ENCODE data around the gene GLOD4. TPM values are rescaled to one million over a fixed set of nuclear protein-coding genes. Genes with fewer than 3 reads are reported as not detected.
"Not testable (repeated sequence)": the region's sequence is repeated elsewhere in the genome, so short reads cannot be mapped to it uniquely, and the experiment has no call there.

The GLOD4 gene, protein sequence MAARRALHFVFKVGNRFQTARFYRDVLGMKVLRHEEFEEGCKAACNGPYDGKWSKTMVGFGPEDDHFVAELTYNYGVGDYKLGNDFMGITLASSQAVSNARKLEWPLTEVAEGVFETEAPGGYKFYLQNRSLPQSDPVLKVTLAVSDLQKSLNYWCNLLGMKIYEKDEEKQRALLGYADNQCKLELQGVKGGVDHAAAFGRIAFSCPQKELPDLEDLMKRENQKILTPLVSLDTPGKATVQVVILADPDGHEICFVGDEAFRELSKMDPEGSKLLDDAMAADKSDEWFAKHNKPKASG
- total RNA-seq (2014; rRNA removed; shearing (Covaris generic)) = 81.6 and 96.4 TPM in 2 replicates

GRCh38 chr17:781805-782731 lies at the start of gene GLOD4, which contains the start of gene MRM3:
Gene GLOD4, minus strand, starts transcription at chr17:782280. Its CDS starts 25 bp downstream, at chr17:782255.
Gene MRM3, plus strand, starts transcription at chr17:782353. Its CDS starts 26 bp downstream, at chr17:782379.
- peak; percentile 95 for DNase-seq (ENCODE audit: low read depth)

DNA sequence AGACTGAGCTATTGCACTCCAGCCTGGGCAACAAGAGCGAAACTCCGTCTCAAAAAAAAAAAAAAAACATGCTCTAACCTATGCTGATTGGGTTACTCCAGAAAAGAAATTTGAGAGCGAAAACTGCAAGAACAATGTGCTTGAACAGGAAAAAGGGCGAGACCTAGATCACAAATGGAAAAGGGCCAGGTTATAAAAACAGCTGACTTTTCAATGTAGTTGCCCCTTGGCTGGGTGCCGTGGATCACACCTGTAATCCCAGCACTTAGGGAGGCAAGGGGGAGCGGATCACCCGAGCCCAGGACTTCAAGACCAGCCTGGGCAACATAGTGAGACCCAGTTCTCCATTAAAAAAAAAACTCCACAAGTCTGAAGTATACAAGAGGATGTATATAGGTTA lies 48.9 kb upstream of the GLOD4 start:
- DNase-seq (ENCODE audit: low read depth) = no peak

DNA sequence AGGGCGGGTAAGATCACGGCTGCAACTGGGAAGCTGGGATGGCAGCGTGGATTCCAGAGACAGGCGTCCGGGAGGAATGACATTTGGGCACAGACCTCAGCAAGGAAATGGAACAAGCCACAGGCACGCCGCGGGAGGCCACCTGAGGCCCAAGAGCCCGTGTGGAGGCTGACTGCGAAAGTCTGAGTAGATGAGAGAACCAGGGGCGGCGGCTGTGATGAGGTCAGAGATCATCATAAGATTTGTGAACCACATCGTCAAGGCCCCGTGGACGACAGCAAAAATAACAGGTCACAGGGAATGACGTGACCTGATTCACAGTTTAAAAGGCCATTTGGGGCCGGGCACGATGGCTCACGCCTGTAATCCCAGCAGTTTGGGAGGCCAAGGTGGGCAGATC lies 48.3 kb upstream of the GLOD4 start:
- no peak for DNase-seq (ENCODE audit: low read depth)

- not testable (repeated sequence) for DNase-seq (ENCODE audit: low read depth)
These were observed 47.5 kb upstream of the GLOD4 start for GRCh38 chr17:829614-830013.

DNA sequence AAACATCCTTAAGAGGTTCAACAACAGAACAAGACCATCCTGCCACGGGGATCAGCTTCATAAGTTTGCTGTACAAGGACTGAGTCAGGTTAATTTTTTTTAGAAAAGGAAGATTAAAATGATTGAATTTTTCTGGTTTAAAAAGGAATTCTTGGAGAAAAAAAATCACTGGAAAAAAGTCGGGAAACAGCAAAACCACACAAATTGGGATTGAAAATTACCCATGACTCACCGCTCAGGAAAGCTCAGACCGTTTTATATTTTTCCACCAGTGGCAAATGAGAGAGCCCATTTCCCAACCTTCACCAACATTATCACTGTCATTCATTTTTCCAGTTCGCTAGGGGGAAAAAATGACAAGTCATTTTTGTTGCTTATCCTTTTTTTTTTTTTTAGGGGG lies 46.7 kb upstream of the GLOD4 start:
- DNase-seq (ENCODE audit: low read depth) = no peak

DNA sequence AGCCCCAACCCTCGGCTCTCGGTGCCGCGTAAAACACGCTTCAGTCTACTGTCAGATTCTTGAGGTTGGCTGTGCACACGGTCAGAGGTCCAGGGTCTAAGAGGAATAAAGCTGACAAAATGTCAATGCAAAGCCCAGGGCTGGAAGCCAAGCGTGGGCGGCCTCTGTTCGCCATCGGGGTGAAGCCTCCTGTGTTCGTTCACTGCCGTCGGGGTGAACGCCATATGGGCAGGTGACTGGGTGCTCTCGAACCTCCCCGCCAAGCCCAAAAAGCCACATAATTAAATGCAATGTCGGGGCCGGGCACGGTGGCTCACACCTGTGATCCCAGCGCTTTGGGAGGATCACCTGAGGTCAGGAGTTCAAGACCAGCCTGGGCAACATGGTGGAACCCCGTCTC lies 44.7 kb upstream of the GLOD4 start:
- no peak for DNase-seq (ENCODE audit: low read depth)

GRCh38 chr17:825216-825615 lies 43.1 kb upstream of the GLOD4 start:
- no peak for DNase-seq (ENCODE audit: low read depth)

DNA sequence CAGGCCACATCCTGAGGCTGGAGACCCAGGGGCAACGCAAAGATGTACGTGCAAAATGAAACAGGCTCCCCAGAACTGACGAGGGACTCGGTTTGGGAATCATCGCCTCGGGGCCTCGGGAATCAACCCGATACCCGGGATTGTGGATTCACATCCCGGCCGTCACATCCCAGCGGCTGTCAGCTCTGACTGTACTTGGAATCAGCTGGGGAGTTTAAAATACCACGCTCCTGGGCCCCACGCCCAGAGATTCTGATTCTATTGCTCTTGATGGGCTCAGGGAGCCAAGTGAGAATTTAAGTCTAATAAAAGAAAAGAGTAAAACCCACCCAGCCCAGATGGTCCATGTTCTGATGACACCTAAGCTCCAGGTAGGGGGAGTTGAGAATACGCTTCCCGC lies 42.3 kb upstream of the GLOD4 start:
- DNase-seq (ENCODE audit: low read depth) = no peak

DNA sequence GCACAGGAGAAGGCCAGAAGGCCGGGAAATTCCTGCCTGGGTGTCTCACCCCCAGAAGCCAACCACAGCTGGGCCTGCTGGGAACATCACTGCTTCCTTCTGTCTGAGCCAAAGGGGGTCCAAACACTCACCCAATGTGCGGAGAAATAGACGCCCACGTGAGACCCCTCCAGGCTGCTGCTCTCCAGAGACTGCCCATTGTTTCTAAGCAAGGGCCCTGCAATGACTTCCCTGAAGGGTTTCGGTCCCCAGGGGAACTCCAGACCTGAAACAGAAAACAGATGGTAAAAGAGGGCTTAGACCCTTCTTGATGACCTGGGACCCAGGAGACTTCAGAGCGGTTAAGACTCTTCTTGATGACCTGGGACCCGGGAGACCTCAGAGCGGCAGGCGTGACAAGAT lies 41.4 kb upstream of the GLOD4 start:
- DNase-seq (ENCODE audit: low read depth) = no peak

DNA sequence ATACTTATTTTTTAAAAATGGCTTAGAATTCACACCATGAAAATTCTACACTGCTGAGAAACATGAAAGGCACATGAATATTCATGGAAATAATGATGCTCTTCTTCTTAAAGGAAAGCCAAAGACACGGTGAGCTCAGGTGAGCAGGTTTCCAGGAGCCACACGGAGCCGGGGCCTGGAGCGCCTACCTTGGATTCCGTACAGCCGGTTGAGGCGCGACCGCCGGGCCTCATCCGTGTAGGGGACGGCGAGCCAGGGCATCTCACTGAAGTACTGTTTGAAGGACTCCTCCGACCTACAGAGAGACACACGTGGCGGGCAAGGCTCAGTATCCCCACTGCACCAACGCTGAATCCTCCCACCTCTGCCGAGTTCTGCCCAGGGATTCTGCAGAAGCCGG lies 37.2 kb upstream of the GLOD4 start:
- no peak for DNase-seq (ENCODE audit: low read depth)

- no peak for DNase-seq (ENCODE audit: low read depth)
These were observed 32.3 kb upstream of the GLOD4 start for GRCh38 chr17:814371-814770.

- DNase-seq (ENCODE audit: low read depth) = no peak
These were observed 30.6 kb upstream of the GLOD4 start for GRCh38 chr17:812638-813204.

- DNase-seq (ENCODE audit: low read depth) = no peak
These were observed 29.1 kb upstream of the GLOD4 start for GRCh38 chr17:811051-811784.

DNA sequence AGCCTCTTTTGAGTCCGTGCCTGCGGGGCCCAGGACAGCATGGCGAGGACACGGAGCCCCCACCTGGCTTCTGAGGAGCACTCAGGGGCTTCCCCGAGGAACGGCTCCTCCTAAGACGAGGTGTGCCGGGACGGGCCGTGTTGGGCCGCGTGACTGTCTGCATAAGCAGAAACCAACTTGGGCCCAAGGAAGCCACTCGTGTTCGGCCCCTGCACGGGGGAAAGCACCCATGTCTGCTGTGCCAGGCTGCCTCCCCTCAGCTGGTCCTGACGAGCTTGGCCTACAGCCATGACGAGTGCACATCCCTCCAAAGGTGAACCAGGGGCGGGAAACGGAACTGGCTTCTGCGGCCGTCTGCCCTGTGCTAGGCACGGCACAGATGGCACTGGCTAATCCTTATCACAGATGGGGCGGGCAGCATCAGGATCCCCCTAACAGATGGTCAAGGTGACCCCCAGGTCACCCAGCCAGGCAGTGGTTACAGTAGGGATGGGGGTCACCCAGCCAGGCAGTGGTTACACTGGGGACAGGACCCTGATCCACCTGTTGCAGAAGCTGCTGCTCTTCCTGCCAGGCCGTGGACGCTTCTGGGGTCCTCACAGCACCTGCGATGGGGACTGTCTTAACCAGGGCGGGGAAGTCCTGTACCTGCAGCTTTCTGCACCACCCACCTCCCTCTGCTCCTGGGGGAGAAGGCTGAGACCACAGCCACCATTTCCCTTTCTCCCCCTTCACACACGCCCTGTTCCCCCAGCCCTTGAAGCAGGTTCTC lies 25.6 kb upstream of the GLOD4 start:
- DNase-seq (ENCODE audit: low read depth) = no peak

- no peak for DNase-seq (ENCODE audit: low read depth)
These were observed 24.9 kb upstream of the GLOD4 start for GRCh38 chr17:806781-807522.

DNA sequence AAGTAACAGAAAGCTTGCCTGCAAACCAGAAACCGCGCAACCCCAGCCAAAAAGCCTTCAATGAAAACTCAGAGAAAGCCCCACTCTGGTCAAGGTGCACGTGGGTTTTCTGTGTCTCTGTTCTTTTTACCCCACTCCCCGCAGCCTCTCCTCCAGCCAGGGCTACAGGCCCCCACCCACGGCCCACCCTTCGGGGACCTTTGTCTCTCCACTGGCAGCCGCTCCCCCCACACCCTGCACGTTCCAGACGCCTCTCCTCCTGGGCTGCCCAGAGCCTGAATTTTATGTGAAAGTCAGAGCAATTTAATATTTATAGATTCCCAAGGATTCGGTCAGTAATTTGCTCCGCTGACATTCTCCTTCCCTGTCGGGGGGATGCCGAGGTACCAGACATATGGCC lies 24.3 kb upstream of the GLOD4 start:
- DNase-seq (ENCODE audit: low read depth) = no peak

GRCh38 chr17:805886-806285 lies 23.8 kb upstream of the GLOD4 start:
- DNase-seq (ENCODE audit: low read depth) = not testable (repeated sequence)

DNA sequence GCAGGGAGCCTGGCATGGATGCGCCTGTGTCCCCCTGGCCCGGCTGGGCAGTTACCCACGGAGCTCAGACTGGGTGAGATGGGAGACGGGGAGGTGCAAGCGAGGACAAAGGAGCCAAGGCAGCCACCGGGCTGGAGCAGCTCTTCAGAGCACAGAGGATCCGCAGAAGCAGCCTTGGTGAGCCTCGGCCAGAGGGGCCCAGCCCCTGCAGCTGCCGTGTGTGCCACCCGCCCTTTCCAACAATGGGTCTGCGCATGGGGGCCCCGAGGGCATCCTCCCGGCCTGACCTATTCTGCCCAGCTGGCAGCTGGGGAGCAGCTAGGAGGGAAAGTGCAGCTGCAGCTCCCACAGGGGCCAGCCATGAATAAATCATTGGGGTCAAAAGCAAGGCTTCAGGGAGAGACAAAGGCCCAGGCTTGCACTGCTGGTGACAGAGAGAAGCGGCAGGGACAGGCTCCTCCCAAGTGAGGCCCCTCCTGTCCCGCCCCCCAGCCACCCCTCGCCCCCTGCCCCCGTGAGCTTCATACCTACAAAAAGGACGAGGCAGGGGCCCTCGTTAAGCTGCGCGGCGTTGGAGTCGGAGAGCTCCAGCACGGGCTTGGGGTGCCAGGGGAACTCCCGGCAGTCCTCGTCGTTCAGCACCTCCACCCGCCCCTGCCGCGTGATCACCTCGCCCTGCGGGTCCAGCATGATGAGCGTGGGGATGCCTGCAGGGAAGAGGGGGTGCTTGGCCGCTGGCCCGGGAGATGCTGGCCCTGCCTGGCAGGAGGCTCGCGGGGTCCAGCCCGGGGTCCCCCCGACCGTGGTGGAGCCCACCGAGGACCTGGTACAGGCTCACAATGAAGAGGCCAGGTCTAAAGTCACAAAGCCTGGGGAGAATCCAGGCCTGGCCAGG lies 22.7 kb upstream of the GLOD4 start:
- no peak for DNase-seq (ENCODE audit: low read depth)

All from Daoy (cell line).